Endothelial cell of umbilical vein (primary cell): ENCODE results near the gene CREG1. TPM values are rescaled to one million over a fixed set of nuclear protein-coding genes. Genes with fewer than 3 reads are reported as not detected.
"Not testable (repeated sequence)": the region's sequence is repeated elsewhere in the genome, so short reads cannot be mapped to it uniquely, and the experiment has no call there.

ENCODE experiments used
- BruUV-seq: library from RNA; stranded (reverse); fragments of 400-500 nt; replicated peaks from 2 replicates; lab custom pipeline; 2021; lab: Mats Ljungman, UMichigan
- CTCF ChIA-PET: fragments of 300-600, 350-600 bp; sonication (Branson Sonifier 250); formaldehyde crosslinking; loops from one replicate; lab custom pipeline; 2021; ENCODE audit warnings: antibody characterized with exemption, inconsistent platforms; lab: Charles Lee
- POLR2A ChIA-PET: fragments of 300-600, 350-600 bp; sonication (Branson Sonifier 250); formaldehyde crosslinking; loops from one replicate; lab custom pipeline; 2021; ENCODE audit warnings: antibody characterized with exemption, inconsistent platforms; lab: Charles Lee
- DNase-seq: peaks from one replicate; pipeline ENCODE4 v3.0.0-alpha.2; 2011; ENCODE audit warnings: low read depth, low spot score
- FAIRE-seq: peaks from 2 replicates; lab custom pipeline; 2011; peaks lifted over from hg19 to GRCh38; lab: Jason Lieb, UNC
- H2AFZ ChIP-seq: 2 replicates; pipeline ENCODE4 v1.6.0; 2012; ENCODE audit warnings: low read depth, low read length, control low read depth, inconsistent platforms
- H3K27ac ChIP-seq: 2 replicates; pipeline ENCODE4 v1.5.1; 2011; ENCODE audit warnings: low read depth, mild to moderate bottlenecking, control low read depth, low read length, moderate library complexity; ENCODE audit not compliant: insufficient read depth
- H3K27me3 ChIP-seq, 2 experiments: 2 replicates each; pipeline versions ENCODE4 v1.6.0 to v1.6.1; 2011; ENCODE audit warnings: low read length in 2 of 2, mixed read lengths in 1 of 2; ENCODE audit not compliant: control insufficient read depth in 2 of 2, insufficient read depth in 2 of 2
- H3K36me3 ChIP-seq, 2 experiments: 2 replicates in 1 of 2; 3 replicates in 1 of 2; pipeline ENCODE4 v1.5.1; 2011; ENCODE audit warnings: low read length in 2 of 2, mild to moderate bottlenecking in 1 of 2, moderate library complexity in 1 of 2; ENCODE audit not compliant: control insufficient read depth in 2 of 2, insufficient read depth in 2 of 2; ENCODE audit errors: extremely low read depth in 1 of 2
- H3K4me1 ChIP-seq: 3 replicates; pipeline ENCODE4 v1.5.1; 2011; ENCODE audit warnings: mild to moderate bottlenecking, low read length; ENCODE audit not compliant: control insufficient read depth, insufficient read depth; ENCODE audit errors: extremely low read depth
- H3K4me2 ChIP-seq: 2 replicates; pipeline ENCODE4 v1.6.1; 2011; ENCODE audit warnings: low read length, control low read depth, mixed read lengths; ENCODE audit not compliant: insufficient read depth
- H3K4me3 ChIP-seq, 3 experiments: fragments of 200-600 bp in 1 of 3; sonication (generic), shearing (Covaris generic) in 1 of 3; replicated peaks in 1 of 3; 2 replicates each; pipeline ENCODE4 v1.5.1; 2011 to 2016; ENCODE audit warnings: control low read depth in 3 of 3, low read length in 3 of 3, mild to moderate bottlenecking in 2 of 3, inconsistent platforms in 1 of 3, low read depth in 1 of 3, moderate library complexity in 1 of 3; ENCODE audit not compliant: insufficient read depth in 1 of 3
- H3K79me2 ChIP-seq: 2 replicates; pipeline ENCODE4 v1.6.0; 2012; ENCODE audit warnings: low read length, inconsistent platforms; ENCODE audit not compliant: control insufficient read depth, insufficient read depth
- H3K9ac ChIP-seq: replicated peaks from 2 replicates; pipeline ENCODE3; 2011; ENCODE audit warnings: low read length, control low read depth; ENCODE audit not compliant: insufficient read depth; ENCODE audit errors: extremely low read depth
- H3K9me1 ChIP-seq: replicated peaks from 3 replicates; pipeline ENCODE4 v1.6.0; 2011; ENCODE audit warnings: mild to moderate bottlenecking, low read length; ENCODE audit not compliant: control insufficient read depth, insufficient read depth; ENCODE audit errors: extremely low read depth
- H3K9me3 ChIP-seq: replicated peaks from 2 replicates; pipeline ENCODE4 v1.5.1; 2012; ENCODE audit warnings: low read length, inconsistent platforms; ENCODE audit not compliant: control insufficient read depth, insufficient read depth
- H4K20me1 ChIP-seq: replicated peaks from 2 replicates; pipeline ENCODE3; 2011; ENCODE audit warnings: mild to moderate bottlenecking, low read length; ENCODE audit not compliant: control insufficient read depth, insufficient read depth; ENCODE audit errors: extremely low read depth
- EZH2 ChIP-seq: IDR thresholded peaks from 2 replicates; pipeline ENCODE4 v1.6.1; 2012; ENCODE audit warnings: borderline replicate concordance, low read depth, mild to moderate bottlenecking, moderate library complexity, low read length, inconsistent platforms; ENCODE audit not compliant: severe bottlenecking
- FOS ChIP-seq: IDR thresholded peaks from 2 replicates; pipeline ENCODE4 v1.6.1; 2011; ENCODE audit warnings: mild to moderate bottlenecking, low read length, moderate library complexity, borderline replicate concordance; ENCODE audit not compliant: insufficient read depth
- JUN ChIP-seq: IDR thresholded peaks from 2 replicates; pipeline ENCODE4 v1.6.1; 2011; ENCODE audit warnings: borderline replicate concordance, low read depth; ENCODE audit not compliant: insufficient read length, insufficient read depth
- MYC ChIP-seq: IDR thresholded peaks from one replicate; pipeline ENCODE4 v1.6.1; 2011; ENCODE audit warnings: mild to moderate bottlenecking, low read depth, low read length
- POLR2A ChIP-seq: IDR thresholded peaks from 2 replicates; pipeline ENCODE4 v1.6.1; 2012; ENCODE audit warnings: low read depth, mild to moderate bottlenecking, control low read depth, low read length
- POLR2AphosphoS5 ChIP-seq: IDR thresholded peaks from 2 replicates; pipeline ENCODE4 v1.6.1; 2012; ENCODE audit warnings: low read depth, mild to moderate bottlenecking, control low read depth, low read length, moderate library complexity; ENCODE audit not compliant: insufficient read depth
- dilution Hi-C: fragments of 300-500 bp; cut with MboI; formaldehyde crosslinking; loops from one replicate; pipeline ENCODE4 v1.15.0; 2019; ENCODE audit warnings: low sequenced_read_pairs; ENCODE audit not compliant: extremely low pct_ligation_motif_present
- intact Hi-C: fragments of 100-400 bp; cut with micrococcal nuclease; formaldehyde crosslinking; loops from one replicate; pipeline ENCODE4 v1.10.0; 2022
- polyA plus RNA-seq, 4 experiments: library from polyadenylated mRNA; depleted of rRNA in 3 of 4; stranded (reverse) in 3 of 4; unstranded in 1 of 4; fragments of >200 nt; gene quantifications; 2 replicates each; pipeline versions ENCODE4 v1.2.1 to v1.2.3, GENCODE V29; 2011 to 2012; ENCODE audit warnings: missing spikeins in 1 of 4
- total RNA-seq: library from RNA; stranded (reverse); gene quantifications from 2 replicates; pipeline ENCODE4 v1.2.3, GENCODE V29; 2021
- TF ChIP-seq, protein P1 (sequence below), 2 donors: IDR thresholded peaks; 1 replicate in 1 of 2; 2 replicates in 1 of 2; pipeline ENCODE4 v1.5.1; 2011; ENCODE audit warnings: low read length in 2 of 2, mild to moderate bottlenecking in 2 of 2, moderate library complexity in 2 of 2, control low read depth in 1 of 2, inconsistent platforms in 1 of 2, low read depth in 1 of 2; ENCODE audit not compliant: insufficient read depth in 1 of 2; ENCODE audit errors: extremely low read depth in 1 of 2

Gene CREG1
- total and polyA plus RNA-seq, 2 donors (not counting 3 experiments of a cell fraction or from before 2014, with no cell fraction given) = 10.3 to 15.8 TPM

DNA sequence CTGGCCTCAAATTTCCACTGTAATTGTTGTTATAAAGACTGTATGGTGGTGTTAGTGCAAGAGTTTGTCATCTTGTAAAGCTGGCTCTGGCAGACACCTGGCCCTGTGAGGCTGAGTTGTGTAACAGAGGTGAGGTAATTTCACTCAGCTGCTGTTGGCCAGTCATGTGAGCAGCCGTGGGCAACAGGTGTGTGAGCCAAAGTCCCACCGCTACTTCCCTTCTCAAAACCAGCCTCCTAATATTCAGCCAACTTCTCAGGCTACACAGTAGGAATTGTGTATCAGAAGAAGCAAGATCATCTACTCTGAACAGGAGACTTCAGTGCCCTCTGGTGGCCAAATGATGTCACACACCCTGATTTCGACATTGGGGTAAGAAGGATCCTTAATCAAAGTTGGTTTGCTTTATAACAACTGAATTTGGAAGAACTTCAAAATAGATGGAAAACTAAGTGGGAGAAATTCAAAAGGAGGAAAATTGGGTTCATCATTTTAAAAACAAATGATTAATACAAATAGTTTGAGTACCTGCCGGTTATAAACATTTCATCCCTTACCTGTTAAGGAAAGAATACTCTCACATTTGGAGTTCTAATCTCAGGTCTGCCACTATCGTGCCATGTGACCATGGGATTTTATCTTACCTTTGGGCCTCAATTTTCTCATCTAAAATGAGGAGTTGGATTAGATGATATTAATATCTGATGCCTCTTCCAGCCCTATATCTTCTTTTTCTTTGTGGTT, 2.6 kb upstream of the CREG1 start:
- H3K4me1 ChIP-seq = peaks cover 5% of the 10 kb centered on the region
- TF ChIP-seq POLR2A (no peak), FOS (no peak), POLR2AphosphoS5 (no peak), MYC (no peak), EZH2 (no peak), JUN (no peak)
- TF ChIP-seq, protein P1, sequence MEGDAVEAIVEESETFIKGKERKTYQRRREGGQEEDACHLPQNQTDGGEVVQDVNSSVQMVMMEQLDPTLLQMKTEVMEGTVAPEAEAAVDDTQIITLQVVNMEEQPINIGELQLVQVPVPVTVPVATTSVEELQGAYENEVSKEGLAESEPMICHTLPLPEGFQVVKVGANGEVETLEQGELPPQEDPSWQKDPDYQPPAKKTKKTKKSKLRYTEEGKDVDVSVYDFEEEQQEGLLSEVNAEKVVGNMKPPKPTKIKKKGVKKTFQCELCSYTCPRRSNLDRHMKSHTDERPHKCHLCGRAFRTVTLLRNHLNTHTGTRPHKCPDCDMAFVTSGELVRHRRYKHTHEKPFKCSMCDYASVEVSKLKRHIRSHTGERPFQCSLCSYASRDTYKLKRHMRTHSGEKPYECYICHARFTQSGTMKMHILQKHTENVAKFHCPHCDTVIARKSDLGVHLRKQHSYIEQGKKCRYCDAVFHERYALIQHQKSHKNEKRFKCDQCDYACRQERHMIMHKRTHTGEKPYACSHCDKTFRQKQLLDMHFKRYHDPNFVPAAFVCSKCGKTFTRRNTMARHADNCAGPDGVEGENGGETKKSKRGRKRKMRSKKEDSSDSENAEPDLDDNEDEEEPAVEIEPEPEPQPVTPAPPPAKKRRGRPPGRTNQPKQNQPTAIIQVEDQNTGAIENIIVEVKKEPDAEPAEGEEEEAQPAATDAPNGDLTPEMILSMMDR (IDR thresholded peaks at IDR 0.05; ENCODE audit: extremely low read depth in 1 of 2, insufficient read depth in 1 of 2, low read depth in 1 of 2, low read length in 2 of 2) = peak; percentile 81 to 84
- dilution Hi-C loops = no loop called here
- intact Hi-C loops = loop anchor here (1.0 to 10.0 kb wide), 5 partner anchors 132 to 490 kb away; no protein-coding TSS in a partner anchor
- ChIA-PET CTCF (interaction anchor here (0.7 to 3.1 kb wide), 22 partner anchors 9 to 646 kb away, joined by 3 to 15 read pairs (median 3); partner anchors contain the start of gene POU2F1), POLR2A (no interaction called here)
- H3K4me3 ChIP-seq = no peak overlapping the region
- no TSS peak for BruUV-seq
- no peaks in the 10 kb centered on the region for H3K36me3 ChIP-seq
- H3K9ac ChIP-seq = no peak overlapping the region
- no peaks in the 10 kb centered on the region for H3K9me1 ChIP-seq
- H3K79me2 ChIP-seq = no peaks in the 10 kb centered on the region
- peak; percentile 77 for DNase-seq
- H3K27ac ChIP-seq = no peak overlapping the region
- H3K9me3 ChIP-seq = no peaks in the 10 kb centered on the region
- H4K20me1 ChIP-seq = no peaks in the 10 kb centered on the region
- peaks cover 0 to 2% of the 10 kb centered on the region in 2 experiments for H3K27me3 ChIP-seq
- H3K4me2 ChIP-seq = no peak overlapping the region
- peak; percentile 84 for FAIRE-seq
- H2AFZ ChIP-seq = no peak overlapping the region

DNA sequence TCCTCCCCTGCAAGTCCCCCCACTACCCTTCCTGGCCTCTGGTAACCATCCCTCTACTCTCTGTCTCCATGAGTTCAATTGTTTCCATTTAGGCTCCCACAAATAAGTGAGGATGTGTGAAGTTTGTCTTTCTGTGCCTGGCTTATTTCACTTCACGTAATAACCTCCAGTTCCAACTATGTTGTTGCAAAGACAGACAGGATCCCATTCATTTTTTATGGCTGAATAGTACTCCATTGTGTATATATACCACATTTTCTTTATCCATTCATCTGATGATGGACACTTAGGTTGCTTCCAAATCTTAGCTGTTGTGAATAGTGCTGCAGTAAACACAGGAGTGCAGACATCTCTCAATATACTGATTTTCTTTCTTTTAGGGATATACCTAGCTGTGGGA, 1.5 kb upstream of the CREG1 start:
- FAIRE-seq, H3K4me1 ChIP-seq, H3K36me3 ChIP-seq, H3K9ac ChIP-seq, H3K4me3 ChIP-seq, BruUV-seq, H2AFZ ChIP-seq, POLR2A ChIA-PET, dilution Hi-C loops, H3K79me2 ChIP-seq, DNase-seq, H3K27me3 ChIP-seq, H3K9me3 ChIP-seq, H4K20me1 ChIP-seq, H3K27ac ChIP-seq, H3K9me1 ChIP-seq, H3K4me2 ChIP-seq: not testable (repeated sequence)
- intact Hi-C loops = loop anchor here (5.0 to 10.0 kb wide), 3 partner anchors 247 to 410 kb away; no protein-coding TSS in a partner anchor
- CTCF ChIA-PET = interaction anchor here (0.7 to 3.1 kb wide), 12 partner anchors 10 to 645 kb away, joined by 3 to 15 read pairs (median 4); no protein-coding TSS in a partner anchor
